IPS-18a (cell line): ENCODE measurements around the gene ANKDD1A.

Experiments used
- H3K27ac ChIP-seq: one replicate; pipeline ENCODE4 v1.5.1; 2013; ENCODE audit warnings: low read length
- H3K27me3 ChIP-seq: one replicate; pipeline ENCODE4 v1.6.1; 2013; ENCODE audit warnings: mild to moderate bottlenecking, low read length; ENCODE audit not compliant: control insufficient read depth, insufficient read depth
- H3K36me3 ChIP-seq: one replicate; pipeline ENCODE4 v1.6.1; 2013; ENCODE audit warnings: low read depth, low read length; ENCODE audit not compliant: control insufficient read depth
- H3K4me1 ChIP-seq: one replicate; pipeline ENCODE4 v1.6.1; 2013; ENCODE audit warnings: low read depth, low read length; ENCODE audit not compliant: control insufficient read depth
- H3K4me3 ChIP-seq: one replicate; pipeline ENCODE4 v1.5.1; 2013; ENCODE audit warnings: low read length
- H3K9ac ChIP-seq: one replicate; pipeline ENCODE4 v1.6.1; 2013; ENCODE audit warnings: mild to moderate bottlenecking, low read length, moderate library complexity
- H3K9me3 ChIP-seq: one replicate; pipeline ENCODE4 v1.6.1; 2013; ENCODE audit warnings: low read depth, low read length; ENCODE audit not compliant: control insufficient read depth

ANKDD1A gene

DNA sequence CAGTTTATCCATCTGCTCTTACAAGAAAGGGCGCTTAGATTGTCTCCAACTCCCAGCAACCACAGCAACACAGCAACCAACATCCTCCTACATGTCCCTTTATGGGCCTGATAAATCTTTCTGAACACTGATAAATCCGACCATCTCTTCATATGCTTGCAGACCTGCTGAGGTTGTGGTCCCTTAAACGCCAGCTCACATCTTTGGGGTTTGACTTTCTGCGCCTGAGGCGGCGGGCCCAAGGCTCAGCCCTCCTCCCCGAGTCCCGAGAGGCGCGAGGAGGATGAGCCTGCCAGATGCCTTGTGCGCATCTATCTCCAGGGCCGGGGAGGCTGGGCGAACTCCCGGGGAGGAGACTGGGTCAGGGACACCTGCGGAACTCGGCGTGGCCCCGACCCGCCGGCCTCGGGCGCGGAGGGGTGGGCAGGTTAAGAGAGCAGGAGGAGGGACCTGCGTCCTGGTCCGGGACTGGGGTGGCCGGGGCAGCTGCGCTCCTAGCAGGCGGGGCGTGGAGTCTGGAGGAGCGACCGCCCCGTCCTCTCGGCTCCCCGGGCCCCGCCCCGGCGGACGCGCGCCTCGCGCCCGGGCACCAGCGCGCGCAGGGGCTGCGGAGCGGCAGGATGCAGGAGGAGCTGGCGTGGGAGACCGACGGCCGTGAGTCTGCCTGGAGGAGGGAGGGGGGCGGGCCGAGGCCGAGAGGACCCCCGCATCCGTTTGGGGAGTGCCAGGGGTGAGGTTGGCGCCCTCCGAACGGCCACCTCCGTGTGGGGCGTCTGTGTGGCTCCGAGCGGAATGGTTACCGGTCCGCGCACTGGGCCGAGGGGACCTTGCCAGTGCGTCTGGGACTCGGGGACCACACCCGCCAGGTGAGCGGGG is at the start of gene ANKDD1A:
ANKDD1A (plus strand) TSS at position 592 of the 876 bp plus-strand sequence; CDS start at position 621, 29 bp downstream.
- Histone ChIP-seq H3K36me3 (no peaks in the 10 kb centered on the region), H3K4me3 (peak within 1 kb of the TSS; percentile 73), H3K9me3 (no peaks in the 10 kb centered on the region), H3K4me1 (peaks cover 24% of the 10 kb centered on the region), H3K27ac (no peak within 1 kb of the TSS), H3K27me3 (peaks cover 32% of the 10 kb centered on the region), H3K9ac (peak within 1 kb of the TSS; percentile 23)

DNA sequence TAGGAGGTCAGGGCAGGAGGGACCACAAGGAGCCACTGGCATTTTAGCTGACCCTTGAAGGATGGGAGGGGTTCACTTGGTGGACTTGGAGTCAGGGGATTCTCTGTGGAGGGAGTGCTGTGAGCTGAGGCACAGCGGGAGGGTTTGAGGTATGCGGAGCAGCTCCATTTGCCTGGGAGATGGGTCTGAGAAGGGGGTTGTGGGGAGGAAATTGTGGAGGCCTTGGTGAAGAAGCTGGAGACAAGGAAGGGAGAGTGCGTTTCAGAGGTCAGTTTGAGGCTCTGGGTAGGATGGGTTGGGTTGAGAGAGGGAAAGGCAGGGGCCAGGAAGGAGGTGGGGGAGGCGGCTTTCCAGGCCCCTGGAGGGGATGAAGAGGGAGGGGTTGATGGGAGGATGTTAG is 49.7 kb upstream of the ANKDD1A start:
- H3K4me3 ChIP-seq: no peak overlapping the region
- no peaks in the 10 kb centered on the region for H3K27me3 ChIP-seq
- H3K27ac ChIP-seq: no peak overlapping the region
- no peak overlapping the region for H3K9ac ChIP-seq
- no peaks in the 10 kb centered on the region for H3K9me3 ChIP-seq
- H3K36me3 ChIP-seq: peaks cover 21% of the 10 kb centered on the region
- H3K4me1 ChIP-seq: peaks cover 29% of the 10 kb centered on the region

DNA sequence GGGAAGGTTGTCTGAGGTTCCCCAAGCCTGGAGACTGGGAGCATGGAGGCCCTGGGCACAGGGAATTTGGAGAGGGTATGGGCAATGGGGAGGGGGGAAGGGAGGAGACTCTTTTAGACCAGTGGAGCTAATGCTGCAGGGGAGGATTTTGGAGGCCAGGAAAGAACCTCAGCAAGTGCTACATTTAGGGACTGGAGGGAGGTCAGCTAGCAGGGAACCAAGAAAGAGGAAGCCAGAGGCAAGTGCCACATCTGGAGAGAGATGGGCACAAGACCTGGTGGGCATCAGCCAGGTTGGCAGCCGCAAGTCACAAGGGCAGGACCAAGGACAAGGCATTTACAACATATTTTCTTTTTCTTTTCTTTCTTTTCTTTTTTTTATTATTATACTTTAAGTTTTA is 49.3 kb upstream of the ANKDD1A start:
- no peak overlapping the region for H3K9ac ChIP-seq

DNA sequence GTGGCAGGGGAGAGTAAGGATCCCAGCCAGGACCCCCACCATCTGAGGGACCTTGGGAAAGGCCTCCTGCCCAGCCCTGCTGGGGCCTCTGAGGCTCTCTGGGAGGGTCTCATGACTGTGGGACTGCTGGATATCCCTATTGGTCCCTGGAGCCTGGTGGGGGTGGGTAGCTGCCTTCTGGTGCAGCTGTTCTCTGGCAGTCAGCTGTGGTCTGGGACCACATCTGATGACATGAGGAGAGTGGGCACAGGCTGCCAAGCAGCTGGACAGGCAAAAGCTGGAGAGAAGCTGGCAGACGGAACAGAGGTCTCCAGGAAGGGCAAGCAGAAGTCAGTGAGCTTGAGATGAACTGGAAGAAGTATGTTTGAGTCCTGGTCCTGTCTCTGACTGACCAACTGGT is 47.6 kb upstream of the ANKDD1A start:
- H3K4me1 ChIP-seq: peaks cover 19% of the 10 kb centered on the region
- H3K4me3 ChIP-seq: no peak overlapping the region
- no peak overlapping the region for H3K9ac ChIP-seq
- no peaks in the 10 kb centered on the region for H3K27me3 ChIP-seq
- H3K9me3 ChIP-seq: no peaks in the 10 kb centered on the region
- no peak overlapping the region for H3K27ac ChIP-seq
- peaks cover 18% of the 10 kb centered on the region for H3K36me3 ChIP-seq

More for the DNA sequence above, 49.3 kb upstream of the ANKDD1A start:
- Histone ChIP-seq H3K36me3 (peaks cover 22% of the 10 kb centered on the region), H3K27me3 (no peaks in the 10 kb centered on the region), H3K4me3 (no peak overlapping the region), H3K9me3 (no peaks in the 10 kb centered on the region), H3K4me1 (peaks cover 26% of the 10 kb centered on the region), H3K27ac (no peak overlapping the region)

DNA sequence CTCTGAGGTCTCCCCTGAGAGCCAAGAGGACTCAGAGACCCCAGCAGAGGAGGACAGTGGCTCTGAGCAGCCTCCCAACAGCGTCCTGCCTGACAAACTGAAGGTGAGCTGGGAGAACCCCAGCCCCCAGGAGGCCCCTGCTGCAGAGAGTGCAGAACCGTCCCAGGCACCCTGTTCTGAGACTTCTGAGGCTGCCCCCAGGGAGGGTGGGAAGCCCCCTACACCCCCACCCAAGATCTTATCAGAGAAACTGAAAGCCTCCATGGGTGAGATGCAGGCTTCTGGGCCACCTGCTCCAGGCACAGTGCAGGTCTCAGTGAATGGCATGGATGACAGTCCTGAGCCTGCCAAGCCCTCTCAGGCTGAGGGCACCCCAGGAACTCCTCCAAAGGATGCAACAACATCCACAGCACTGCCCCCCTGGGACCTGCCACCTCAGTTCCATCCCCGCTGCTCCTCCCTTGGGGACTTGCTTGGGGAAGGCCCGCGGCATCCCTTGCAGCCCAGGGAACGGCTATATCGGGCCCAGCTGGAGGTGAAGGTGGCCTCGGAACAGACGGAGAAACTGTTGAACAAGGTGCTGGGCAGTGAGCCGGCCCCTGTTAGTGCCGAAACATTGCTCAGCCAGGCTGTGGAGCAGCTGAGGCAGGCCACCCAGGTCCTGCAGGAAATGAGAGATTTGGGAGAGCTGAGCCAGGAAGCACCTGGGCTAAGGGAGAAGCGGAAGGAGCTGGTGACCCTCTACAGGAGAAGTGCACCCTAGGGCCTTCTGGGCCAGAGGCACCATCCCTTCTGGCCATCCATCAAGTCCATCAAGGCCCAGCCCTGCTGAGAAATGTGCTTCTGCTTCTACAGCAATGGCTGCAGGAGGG is 46.3 kb upstream of the ANKDD1A start:
- Histone ChIP-seq H3K27ac (no peak overlapping the region), H3K4me3 (no peak overlapping the region), H3K4me1 (peaks cover 19% of the 10 kb centered on the region), H3K27me3 (no peaks in the 10 kb centered on the region), H3K9ac (no peak overlapping the region), H3K36me3 (peaks cover 7% of the 10 kb centered on the region), H3K9me3 (no peaks in the 10 kb centered on the region)

DNA sequence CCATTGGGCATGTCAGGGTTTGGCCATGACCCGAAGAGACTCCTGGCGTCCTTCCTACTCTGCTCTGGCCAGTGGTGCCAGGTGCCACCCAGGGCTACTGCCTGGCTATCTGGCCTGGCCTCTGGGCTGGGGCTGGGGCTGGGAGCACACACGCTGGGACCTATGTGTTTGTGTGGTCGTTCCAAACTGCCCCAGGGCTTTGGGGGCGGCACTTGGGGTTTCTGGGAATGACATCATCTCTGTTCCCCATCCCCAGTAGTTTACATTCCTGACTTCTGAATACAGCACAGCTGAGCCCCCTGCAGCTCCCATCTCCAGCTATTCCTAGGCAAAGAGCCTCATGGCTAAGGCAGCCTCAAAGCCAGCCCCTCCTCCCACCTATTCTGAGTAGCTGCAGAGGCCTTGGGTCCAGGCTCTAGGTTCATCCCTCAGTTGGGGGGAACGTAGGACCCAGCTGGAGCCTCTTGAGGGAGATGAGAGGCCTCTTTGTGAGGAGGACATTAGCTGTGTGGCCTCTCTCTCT is 45.6 kb upstream of the ANKDD1A start:
- H3K4me1 ChIP-seq: peaks cover 19% of the 10 kb centered on the region

DNA sequence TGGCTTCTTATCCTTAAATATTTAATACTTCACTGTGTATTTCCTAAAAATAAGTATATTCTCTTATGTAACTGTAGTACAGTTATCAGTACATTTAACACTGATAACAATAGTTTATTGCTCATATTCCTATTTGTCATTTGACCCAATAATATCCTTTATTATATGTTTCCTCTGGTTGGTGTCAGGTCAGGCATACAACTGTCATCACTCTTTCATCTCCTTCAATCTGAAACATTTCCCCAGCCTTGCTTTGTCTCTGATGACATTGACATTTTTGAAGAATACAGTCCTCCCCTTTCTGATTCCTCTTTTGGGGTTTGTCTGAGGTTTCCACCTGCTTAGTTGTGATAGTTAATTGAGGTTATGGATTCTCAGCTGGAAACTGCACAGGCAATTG is 42.2 kb upstream of the ANKDD1A start:
- Histone ChIP-seq H3K27me3 (no peaks in the 10 kb centered on the region), H3K4me3 (no peak overlapping the region), H3K9me3 (no peaks in the 10 kb centered on the region), H3K36me3 (peaks cover 3% of the 10 kb centered on the region), H3K9ac (no peak overlapping the region), H3K27ac (no peak overlapping the region), H3K4me1 (peaks cover 19% of the 10 kb centered on the region)

More for the DNA sequence above, 45.6 kb upstream of the ANKDD1A start:
- no peak overlapping the region for H3K27ac ChIP-seq
- H3K9me3 ChIP-seq: no peaks in the 10 kb centered on the region
- H3K36me3 ChIP-seq: peaks cover 3% of the 10 kb centered on the region
- H3K9ac ChIP-seq: no peak overlapping the region
- H3K4me3 ChIP-seq: no peak overlapping the region
- H3K27me3 ChIP-seq: no peaks in the 10 kb centered on the region

DNA sequence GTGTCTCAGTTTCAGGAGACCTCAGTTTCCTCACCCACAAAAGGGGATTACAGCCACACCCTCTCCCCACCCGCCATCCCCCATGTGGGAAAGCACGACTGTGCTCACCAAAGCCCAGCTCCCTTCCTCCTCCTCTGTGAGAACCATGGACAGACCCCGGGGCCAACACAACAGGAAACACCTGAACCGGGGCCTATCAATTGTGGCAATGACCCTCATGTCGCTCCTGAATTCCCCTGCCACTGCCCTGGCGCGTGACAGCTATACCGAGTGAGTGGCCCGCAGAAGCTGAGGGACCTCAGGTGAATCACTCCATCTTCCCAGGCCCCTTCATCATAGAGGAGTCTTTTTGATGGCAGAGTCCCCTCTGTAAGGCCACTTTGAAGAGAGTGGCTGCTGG is 41.3 kb upstream of the ANKDD1A start:
- Histone ChIP-seq H3K9me3 (no peaks in the 10 kb centered on the region), H3K4me3 (no peak overlapping the region), H3K36me3 (peaks cover 3% of the 10 kb centered on the region), H3K4me1 (peaks cover 27% of the 10 kb centered on the region), H3K27me3 (no peaks in the 10 kb centered on the region), H3K9ac (no peak overlapping the region), H3K27ac (no peak overlapping the region)

DNA sequence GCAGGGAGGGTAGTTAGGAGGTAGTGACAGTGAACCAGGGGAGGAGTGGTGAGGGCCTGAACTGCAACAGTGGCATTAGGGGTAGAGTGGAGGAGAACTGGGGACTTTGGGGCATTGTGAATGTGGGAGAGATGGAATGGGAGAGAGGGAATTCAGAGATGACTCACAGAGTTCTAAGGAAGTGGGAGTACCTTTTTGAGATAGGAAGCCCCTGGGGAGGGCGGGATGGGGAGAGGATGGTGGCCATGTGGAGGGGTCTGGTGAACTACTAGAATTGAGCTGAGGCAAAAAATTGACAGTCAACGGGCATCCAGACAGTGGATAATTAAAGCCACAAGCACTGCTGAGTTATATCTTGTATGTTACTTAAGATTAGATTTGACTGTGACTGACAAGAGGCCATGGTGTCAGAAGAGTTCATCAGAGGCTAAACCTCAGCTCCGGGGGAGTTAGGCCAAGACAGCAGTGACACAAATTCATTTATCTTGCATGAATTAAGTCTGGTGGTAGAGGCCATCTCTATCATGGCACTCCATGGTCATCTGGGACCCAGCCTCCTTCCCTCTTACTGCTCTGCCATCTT is 36.0 kb upstream of the ANKDD1A start:
- Histone ChIP-seq H3K9me3 (no peaks in the 10 kb centered on the region), H3K4me1 (peaks cover 14% of the 10 kb centered on the region), H3K27me3 (no peaks in the 10 kb centered on the region), H3K4me3 (no peak overlapping the region), H3K27ac (no peak overlapping the region), H3K9ac (no peak overlapping the region), H3K36me3 (no peaks in the 10 kb centered on the region)

DNA sequence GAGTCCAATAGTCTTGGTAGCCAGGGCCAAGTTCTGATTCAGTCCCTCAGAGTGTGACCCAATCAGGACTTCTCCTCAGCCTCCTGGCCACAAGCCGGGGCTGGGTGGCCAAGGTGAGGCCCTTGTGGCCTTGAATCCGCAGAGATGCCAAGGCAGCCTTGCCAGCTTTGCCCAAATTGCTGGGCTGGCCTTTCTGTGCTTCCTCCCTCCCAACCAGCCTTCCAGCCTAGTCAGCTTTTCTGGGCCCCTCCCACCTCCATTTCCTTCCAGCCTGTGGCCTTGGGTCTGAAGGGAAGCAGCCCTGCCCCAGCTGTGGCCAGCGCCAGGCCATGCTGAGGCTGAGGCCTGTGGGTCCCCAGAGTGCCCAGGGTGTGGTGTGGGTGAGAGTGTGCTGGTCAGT is 34.3 kb upstream of the ANKDD1A start:
- Histone ChIP-seq H3K36me3 (no peaks in the 10 kb centered on the region), H3K9ac (no peak overlapping the region), H3K4me1 (peaks cover 17% of the 10 kb centered on the region), H3K27me3 (no peaks in the 10 kb centered on the region), H3K4me3 (no peak overlapping the region), H3K9me3 (no peaks in the 10 kb centered on the region), H3K27ac (no peak overlapping the region)

DNA sequence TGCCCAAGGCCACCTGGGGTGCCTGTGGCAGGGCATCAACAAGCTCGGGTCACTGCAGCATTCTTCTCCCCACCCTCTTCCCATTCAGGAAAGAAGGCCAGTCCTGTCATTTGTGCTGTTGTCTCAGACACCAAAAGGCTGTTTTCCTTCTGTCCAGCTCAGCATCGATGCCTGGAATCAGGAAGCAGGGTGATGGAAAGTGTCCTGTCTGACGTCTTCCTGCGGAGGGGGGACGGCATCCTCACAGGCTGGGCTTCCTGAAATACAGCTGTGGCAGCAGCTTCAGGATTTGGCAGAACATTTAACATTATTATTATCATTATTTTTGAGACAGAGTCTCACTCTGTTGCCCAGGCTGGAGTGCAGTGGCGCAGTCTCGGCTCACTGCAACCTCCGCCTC is 33.0 kb upstream of the ANKDD1A start:
- Histone ChIP-seq H3K4me3 (no peak overlapping the region), H3K27ac (no peak overlapping the region), H3K9ac (no peak overlapping the region), H3K4me1 (peaks cover 17% of the 10 kb centered on the region), H3K9me3 (no peaks in the 10 kb centered on the region), H3K36me3 (no peaks in the 10 kb centered on the region), H3K27me3 (no peaks in the 10 kb centered on the region)
